K562 (cell line): ENCODE data around the gene SGSM2. TPM values are rescaled to one million over a fixed set of nuclear protein-coding genes. Genes with fewer than 3 reads are reported as not detected.
A peak's percentile ranks its signal among the peaks of the same experiment; 100 is the strongest.

Experiments used
- ATAC-seq: fragments of 200-7000 bp; cut with Tn5 transposase; 3 replicates; pipeline ENCODE4 v1.9.1; 2020; ENCODE audit warnings: moderate library complexity
- BruUV-seq: library from RNA; stranded (reverse); fragments of 400-500 nt; replicated peaks from 2 replicates; lab custom pipeline; 2021; lab: Mats Ljungman, UMichigan
- CTCF ChIA-PET: fragments of 300-600 bp; formaldehyde crosslinking; extraction: SDS; loops from one replicate; lab custom pipeline; 2021; ENCODE audit warnings: low intra/inter-chr PET ratio; lab: Yijun Ruan, JAX
- POLR2A ChIA-PET: fragments of 300-600, 350-650 bp; sonication (Branson Sonifier 250); formaldehyde crosslinking; extraction: SDS; loops from one replicate; lab custom pipeline; 2021; ENCODE audit warnings: antibody characterized with exemption, inconsistent platforms; lab: Yijun Ruan, JAX
- DNase-seq, 4 experiments: peaks; one replicate each; pipeline versions ENCODE4 v3.0.0 to v3.0.0-alpha.2; 2011 to 2018; ENCODE audit warnings: low spot score in 3 of 4, mixed read lengths in 3 of 4; ENCODE audit errors: extremely low read depth in 1 of 4
- FAIRE-seq: peaks from 2 replicates; lab custom pipeline; 2011; peaks lifted over from hg19 to GRCh38; lab: Jason Lieb, UNC
- H2AFZ ChIP-seq: 2 replicates; pipeline ENCODE4 v1.6.0; 2011; ENCODE audit warnings: low read depth, low read length, control low read depth, inconsistent platforms
- H3K27ac ChIP-seq: fragments of 200-600 bp; 3 replicates; pipeline ENCODE4 v1.8.0; 2011; ENCODE audit warnings: low read depth, mild to moderate bottlenecking, control low read depth, inconsistent platforms, low read length, moderate library complexity, mixed read lengths; ENCODE audit errors: extremely low read depth
- H3K27me3 ChIP-seq, 2 experiments: fragments of 300-600 bp in 1 of 2; 2 replicates in 1 of 2; 3 replicates in 1 of 2; pipeline versions ENCODE4 v1.6.0 to v1.8.0; 2011; ENCODE audit warnings: inconsistent platforms in 2 of 2, low read length in 2 of 2, mild to moderate bottlenecking in 1 of 2, mixed read lengths in 1 of 2, moderate library complexity in 1 of 2; ENCODE audit not compliant: control insufficient read depth in 2 of 2, insufficient read depth in 2 of 2
- H3K36me3 ChIP-seq: fragments of 300-600 bp; 3 replicates; pipeline ENCODE4 v1.8.0; 2011; ENCODE audit warnings: mild to moderate bottlenecking, low read length, inconsistent platforms; ENCODE audit not compliant: control insufficient read depth, insufficient read depth
- H3K4me1 ChIP-seq, 2 experiments: fragments of 200-600 bp in 1 of 2; replicated peaks in 1 of 2; 2 replicates in 1 of 2; 3 replicates in 1 of 2; pipeline versions ENCODE4 v1.5.1 to v1.8.0; 2011; ENCODE audit warnings: inconsistent platforms in 2 of 2, low read length in 2 of 2, mild to moderate bottlenecking in 1 of 2, mixed read lengths in 1 of 2, moderate library complexity in 1 of 2; ENCODE audit not compliant: control insufficient read depth in 2 of 2, insufficient read depth in 2 of 2
- H3K4me2 ChIP-seq: 2 replicates; pipeline ENCODE4 v1.6.1; 2011; ENCODE audit warnings: low read length, control low read depth, inconsistent platforms, mixed read lengths; ENCODE audit not compliant: insufficient read depth
- H3K4me3 ChIP-seq: fragments of 200-600 bp; sonication (generic), shearing (Covaris generic); 2 replicates; pipeline ENCODE4 v1.5.1; 2016; ENCODE audit warnings: control low read depth, inconsistent platforms
- H3K79me2 ChIP-seq: fragments of 200-600 bp; 3 replicates; pipeline ENCODE4 v1.8.0; 2011; ENCODE audit warnings: low read length, inconsistent platforms; ENCODE audit not compliant: control insufficient read depth, insufficient read depth
- H3K9ac ChIP-seq, 2 experiments: 2 replicates each; pipeline versions ENCODE4 v1.6.0 to v1.6.1; 2011; ENCODE audit warnings: low read depth in 2 of 2, low read length in 2 of 2, control low read depth in 1 of 2, inconsistent platforms in 1 of 2, mild to moderate bottlenecking in 1 of 2, mixed read lengths in 1 of 2; ENCODE audit not compliant: insufficient read depth in 1 of 2
- H3K9me1 ChIP-seq: one replicate; pipeline ENCODE4 v1.6.0; 2011; ENCODE audit warnings: inconsistent platforms, mild to moderate bottlenecking, low read length, moderate library complexity; ENCODE audit not compliant: control insufficient read depth, insufficient read depth
- H3K9me3 ChIP-seq: replicated peaks from 2 replicates; pipeline ENCODE4 v1.5.1; 2011; ENCODE audit warnings: low read depth, low read length, inconsistent platforms; ENCODE audit not compliant: control insufficient read depth, insufficient read depth
- H4K20me1 ChIP-seq: replicated peaks from 2 replicates; pipeline ENCODE4 v1.6.1; 2011; ENCODE audit warnings: low read length, inconsistent platforms, mixed read lengths; ENCODE audit not compliant: control insufficient read depth, insufficient read depth
- ADNP ChIP-seq: fragments of 200-800 bp; sonication (Bioruptor generic); IDR thresholded peaks from 2 replicates; pipeline ENCODE4 v1.6.1; 2016; ENCODE audit warnings: missing genetic modification characterization, missing compliant biosample characterization
- ASH1L ChIP-seq: fragments of 450-650 bp; IDR thresholded peaks from 2 replicates; pipeline ENCODE4 v1.6.1; 2018; ENCODE audit warnings: borderline replicate concordance, mild to moderate bottlenecking, low read depth; ENCODE audit not compliant: partially characterized antibody
- CTCF ChIP-seq, 3 experiments: IDR thresholded peaks in 2 of 3; conservative IDR thresholded peaks in 1 of 3; 2 replicates each; pipeline ENCODE4 v1.5.1; 2011 to 2012; ENCODE audit warnings: low read length in 3 of 3, mild to moderate bottlenecking in 3 of 3, control low read depth in 2 of 3, improper control_type of control experiment in 1 of 3, inconsistent platforms in 1 of 3, low read depth in 1 of 3, mixed read lengths in 1 of 3, moderate library complexity in 1 of 3; ENCODE audit not compliant: insufficient read depth in 2 of 3
- EGR1 ChIP-seq: fragments of 450-650 bp; conservative IDR thresholded peaks from 2 replicates; pipeline ENCODE4 v1.6.1; 2017; ENCODE audit warnings: mild to moderate bottlenecking
- FOXM1 ChIP-seq, 2 experiments: fragments of 450-650 bp in 1 of 2; sonication (generic) in 1 of 2; formaldehyde crosslinking in 1 of 2; IDR thresholded peaks; 2 replicates each; pipeline versions ENCODE4 v1.6.1 to v1.9.0; 2017 to 2022; ENCODE audit warnings: low read depth in 2 of 2, mild to moderate bottlenecking in 2 of 2, missing genetic modification reagents in 1 of 2, moderate library complexity in 1 of 2
- GABPB1 ChIP-seq: sonication (generic); formaldehyde crosslinking; IDR thresholded peaks from 2 replicates; pipeline ENCODE4 v1.8.0; 2022; ENCODE audit warnings: mild to moderate bottlenecking, missing genetic modification reagents
- HNRNPL ChIP-seq: fragments of 200-400 bp; formaldehyde crosslinking; IDR thresholded peaks from 2 replicates; pipeline ENCODE4 v1.6.1; 2017; ENCODE audit warnings: low read depth, mild to moderate bottlenecking, low read length
- MECOM ChIP-seq: fragments of 250-450 bp; sonication (Bioruptor Pico); IDR thresholded peaks from 2 replicates; pipeline ENCODE4 v1.8.0; 2022; ENCODE audit warnings: inconsistent platforms
- MTA3 ChIP-seq: fragments of 450-650 bp; formaldehyde crosslinking; IDR thresholded peaks from 2 replicates; pipeline ENCODE4 v1.6.1; 2017; ENCODE audit warnings: mild to moderate bottlenecking, borderline replicate concordance
- POLR2A ChIP-seq: fragments of 450-650 bp; conservative IDR thresholded peaks from 2 replicates; pipeline ENCODE4 v1.6.1; 2016
- POLR2B ChIP-seq: fragments of 450-650 bp; IDR thresholded peaks from 2 replicates; pipeline ENCODE4 v1.6.1; 2018; ENCODE audit warnings: low read depth; ENCODE audit not compliant: partially characterized antibody
- U2AF2 ChIP-seq: fragments of 200-400 bp; formaldehyde crosslinking; optimal IDR thresholded peaks from 2 replicates; pipeline ENCODE3; 2017; ENCODE audit warnings: low read depth, mild to moderate bottlenecking, low read length
- UBTF ChIP-seq, 2 experiments: IDR thresholded peaks; 2 replicates each; pipeline ENCODE4 v1.6.1; 2012; ENCODE audit warnings: improper control_type of control experiment in 2 of 2, low read depth in 2 of 2, low read length in 2 of 2, borderline replicate concordance in 1 of 2
- ZFP36 ChIP-seq: fragments of 150-350 bp; IDR thresholded peaks from 2 replicates; pipeline ENCODE4 v1.6.1; 2018; ENCODE audit warnings: low read length, low read depth; ENCODE audit not compliant: partially characterized antibody
- ZNF253 ChIP-seq: fragments of 250-450 bp; sonication (Bioruptor Pico); conservative IDR thresholded peaks from 2 replicates; pipeline ENCODE4 v1.6.1; 2021; ENCODE audit warnings: mild to moderate bottlenecking
- WGBS: fragments of 100-300 bp; shearing (Covaris generic); methylation state at CpG from one replicate; pipeline ENCODE4 v1.1.6; 2016; ENCODE audit warnings: low coverage, mixed read lengths; ENCODE audit not compliant: insufficient coverage; ENCODE audit errors: missing lambda C conversion rate; 5-methylcytosine and 5-hydroxymethylcytosine counted together
- in situ Hi-C: fragments of 300-500 bp; cut with MboI; formaldehyde crosslinking; loops from 4 replicates; pipeline ENCODE4 v1.15.0; 2018; ENCODE audit warnings: inconsistent platforms, mixed read lengths
- intact Hi-C: fragments of 100-400 bp; cut with micrococcal nuclease; formaldehyde crosslinking; loops from 2 replicates; pipeline ENCODE4 v1.14.2; 2022
- polyA plus RNA-seq, 8 experiments: library from polyadenylated mRNA; depleted of rRNA in 4 of 8; stranded (reverse) in 5 of 8; unstranded in 3 of 8; fragments of >200 nt; fragmentation: Nextera tagmentation in 2 of 8; fragmentation: Illumina TruSeq in 1 of 8; extraction: Ambion mirVana in 2 of 8; extraction: Trizol in 1 of 8; gene quantifications; 2 replicates each; pipeline versions ENCODE4 v1.2.1 to v1.2.3, GENCODE V29; 2011 to 2014; ENCODE audit warnings: inconsistent platforms in 1 of 8, missing spikeins in 1 of 8
- total RNA-seq, 7 experiments: library from RNA; depleted of rRNA in 6 of 7; stranded (reverse); fragments of >200 nt in 6 of 7; fragmentation: Illumina TruSeq in 2 of 7; extraction: Trizol in 2 of 7; gene quantifications; 2 replicates each; pipeline versions ENCODE4 v1.2.1 to v1.2.3, GENCODE V29; 2011 to 2021; ENCODE audit warnings: low replicate concordance in 1 of 7
- TF ChIP-seq, protein P1 (sequence below), 2 experiments: fragments of 450-650 bp in 1 of 2; sonication (generic) in 1 of 2; formaldehyde crosslinking in 1 of 2; IDR thresholded peaks in 1 of 2; conservative IDR thresholded peaks in 1 of 2; 2 replicates each; pipeline versions ENCODE4 v1.6.1 to v1.8.1; 2016 to 2023; ENCODE audit warnings: mild to moderate bottlenecking in 2 of 2, moderate library complexity in 2 of 2, inconsistent platforms in 1 of 2, missing genetic modification reagents in 1 of 2

SGSM2 gene
- total and polyA plus RNA-seq, 9 of the 15 experiments (the other 6 are each of a cell fraction or from before 2014, with no cell fraction given), result 0.20 to 26.3 (median 14.8) TPM

DNA sequence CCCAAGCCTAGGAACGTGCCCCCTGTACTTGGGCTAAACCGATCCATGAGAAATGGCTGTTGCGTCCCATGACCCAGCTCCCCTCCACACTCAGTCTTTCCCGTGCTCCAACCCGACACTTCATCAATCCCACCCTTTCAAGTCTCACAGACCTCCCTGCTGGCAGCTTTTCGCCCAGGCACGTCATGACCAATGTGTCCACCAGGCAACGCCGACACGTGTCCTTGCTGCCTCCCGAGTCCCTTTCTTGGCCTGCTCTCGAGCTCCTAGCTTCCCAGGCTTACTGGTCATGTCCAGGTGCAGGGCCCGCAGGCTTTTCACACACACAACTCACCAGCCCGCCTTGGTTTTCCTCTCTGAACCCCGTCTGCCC is 51.4 kb downstream of the SGSM2 start:
- no peak for FAIRE-seq
- intact Hi-C loops, result no loop called here
- BruUV-seq, result no TSS peak
- Histone ChIP-seq H3K27me3 (no peaks in the 10 kb centered on the region), H3K9me3 (no peaks in the 10 kb centered on the region), H3K4me1 (peaks cover 24 to 55% of the 10 kb centered on the region in 2 experiments), H3K4me2 (no peak overlapping the region), H3K27ac (no peak overlapping the region), H3K9ac (peak overlapping the region in 1 of 2 experiments; percentile 64; a peak in 1 of 4 replicates), H2AFZ (no peak overlapping the region), H3K79me2 (peaks cover 25% of the 10 kb centered on the region)
- CTCF ChIA-PET, result interaction anchor here (0.6 kb wide), 1 partner anchor 18 kb away, joined by 3 read pairs; no protein-coding TSS in a partner anchor
- no peak for DNase-seq
- no peak for ATAC-seq
- 76% methylated on average over 5 of the region's 15 CpGs for WGBS
- TF ChIP-seq MTA3 (no peak), HNRNPL (no peak), ZFP36 (no peak), POLR2B (no peak), EGR1 (no peak), ZNF253 (CRISPR knock-in tag) (no peak), U2AF2 (no peak), GABPB1 (CRISPR knock-in tag) (no peak), MECOM (no peak), FOXM1 (IDR thresholded peaks at IDR 0.05; ENCODE audit: low read depth) (no peak), FOXM1 (CRISPR knock-in tag; IDR thresholded peaks at IDR 0.05; ENCODE audit: low read depth) (no peak), CTCF (IDR thresholded peaks at IDR 0.05 in 2 of 3, conservative IDR thresholded peaks at IDR 0.05 in 1 of 3; ENCODE audit: insufficient read depth in 2 of 3, low read depth in 1 of 3, low read length in 3 of 3) (peak in 1 of 3 experiments; percentile 36; a peak in 1 of 6 replicates), ASH1L (no peak), ADNP (tag) (no peak), UBTF (IDR thresholded peaks at IDR 0.05; ENCODE audit: borderline replicate concordance in 1 of 2, low read depth in 2 of 2, low read length in 2 of 2) (no peak), POLR2A (0 out of 2 replicates have a peak, but pooled peaks have one; percentile 30)
- TF ChIP-seq, protein P1, sequence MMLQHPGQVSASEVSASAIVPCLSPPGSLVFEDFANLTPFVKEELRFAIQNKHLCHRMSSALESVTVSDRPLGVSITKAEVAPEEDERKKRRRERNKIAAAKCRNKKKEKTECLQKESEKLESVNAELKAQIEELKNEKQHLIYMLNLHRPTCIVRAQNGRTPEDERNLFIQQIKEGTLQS (IDR thresholded peaks at IDR 0.05), result no peak
- TF ChIP-seq, protein P1 (CRISPR knock-in tag; conservative IDR thresholded peaks at IDR 0.05), result no peak
- TF ChIP-seq, all 486 proteins: peak for 2
- H3K36me3 ChIP-seq, result peaks cover 23% of the 10 kb centered on the region; the same call in 2 of the 3 replicates
- H3K9me1 ChIP-seq, result no peaks in the 10 kb centered on the region
- in situ Hi-C loops, result no loop called here
- H4K20me1 ChIP-seq, result no peaks in the 10 kb centered on the region
- POLR2A ChIA-PET, result interaction anchor here (1.8 kb wide), 1 partner anchor 10 kb away, joined by 4 read pairs; no protein-coding TSS in a partner anchor
- H3K4me3 ChIP-seq, result no peak overlapping the region
